GM12878 (cell line): ENCODE results near the gene INSIG1. TPM values are rescaled to one million over a fixed set of nuclear protein-coding genes. Genes with fewer than 3 reads are reported as not detected.
A peak's percentile ranks its signal among the peaks of the same experiment; 100 is the strongest.

Source experiments
- ATAC-seq: fragments of 200-7000 bp; cut with Tn5 transposase; 3 replicates; pipeline ENCODE4 v1.9.1; 2020; ENCODE audit warnings: mild to moderate bottlenecking, moderate library complexity
- BruUV-seq: library from RNA; stranded (reverse); fragments of 400-500 nt; replicated peaks from 2 replicates; lab custom pipeline; 2021; lab: Mats Ljungman, UMichigan
- CTCF ChIA-PET: fragments of 300-600 bp; sonication (Branson Sonifier 250); formaldehyde crosslinking; extraction: SDS; loops from one replicate; lab custom pipeline; 2021; ENCODE audit warnings: inconsistent platforms; lab: Yijun Ruan, JAX
- POLR2A ChIA-PET: fragments of 350-600 bp; formaldehyde crosslinking; extraction: SDS; loops from one replicate; lab custom pipeline; 2021; ENCODE audit warnings: inconsistent platforms; lab: Charles Lee
- RAD21 ChIA-PET: fragments of 300-600 bp; sonication (Branson Sonifier 250); formaldehyde crosslinking; loops from one replicate; lab custom pipeline; 2023; ENCODE audit warnings: antibody characterized with exemption; ENCODE audit not compliant: unreplicated experiment; lab: Charles Lee
- SMC1A ChIA-PET: fragments of 300-600 bp; sonication (Branson Sonifier 250); formaldehyde crosslinking; loops from one replicate; lab custom pipeline; 2023; ENCODE audit not compliant: unreplicated experiment, uncharacterized antibody; lab: Charles Lee
- DNase-seq: peaks from one replicate; pipeline ENCODE4 v3.0.0-alpha.2; 2011; ENCODE audit warnings: low read depth, low spot score
- FAIRE-seq: peaks from 3 replicates; lab custom pipeline; 2011; peaks lifted over from hg19 to GRCh38; lab: Jason Lieb, UNC
- H2AFZ ChIP-seq: 2 replicates; pipeline ENCODE4 v1.6.0; 2011; ENCODE audit warnings: low read depth, low read length, control low read depth; ENCODE audit not compliant: control insufficient read depth
- H3K27ac ChIP-seq: 2 replicates; pipeline ENCODE4 v1.5.1; 2011; ENCODE audit warnings: control low read depth; ENCODE audit not compliant: control insufficient read depth, insufficient read depth
- H3K27me3 ChIP-seq, 2 experiments: replicated peaks in 1 of 2; 2 replicates each; pipeline versions ENCODE4 v1.6.0 to v1.6.1; 2011; ENCODE audit warnings: low read length in 1 of 2; ENCODE audit not compliant: control insufficient read depth in 2 of 2, insufficient read depth in 2 of 2
- H3K36me3 ChIP-seq, 2 experiments: 2 replicates each; pipeline ENCODE4 v1.5.1; 2011; ENCODE audit warnings: low read length in 1 of 2; ENCODE audit not compliant: control insufficient read depth in 2 of 2, insufficient read depth in 2 of 2
- H3K4me1 ChIP-seq: 2 replicates; pipeline ENCODE4 v1.6.1; 2011; ENCODE audit warnings: mild to moderate bottlenecking, low read length, moderate library complexity, mixed read lengths; ENCODE audit not compliant: control insufficient read depth, insufficient read depth
- H3K4me2 ChIP-seq: 2 replicates; pipeline ENCODE4 v1.6.0; 2011; ENCODE audit warnings: control low read depth; ENCODE audit not compliant: control insufficient read depth, insufficient read depth
- H3K4me3 ChIP-seq: fragments of 200-600 bp; sonication (generic); 2 replicates; pipeline ENCODE4 v1.5.1; 2016
- H3K79me2 ChIP-seq: 2 replicates; pipeline ENCODE4 v1.6.0; 2011; ENCODE audit warnings: low read length; ENCODE audit not compliant: control insufficient read depth, insufficient read depth
- H3K9ac ChIP-seq: 2 replicates; pipeline ENCODE4 v1.8.0; 2011; ENCODE audit warnings: low read length, control low read depth, mixed read lengths; ENCODE audit not compliant: control insufficient read depth, insufficient read depth
- H3K9me3 ChIP-seq: replicated peaks from 3 replicates; pipeline ENCODE4 v1.5.1; 2011; ENCODE audit warnings: mild to moderate bottlenecking, low read length; ENCODE audit not compliant: control insufficient read depth, insufficient read depth
- H4K20me1 ChIP-seq: 2 replicates; pipeline ENCODE4 v1.6.0; 2011; ENCODE audit not compliant: control insufficient read depth, insufficient read depth
- CBFB ChIP-seq: IDR thresholded peaks from 2 replicates; pipeline ENCODE4 v1.6.1; 2016; ENCODE audit warnings: antibody characterized with exemption, low read depth
- KAT2A ChIP-seq: conservative IDR thresholded peaks from 2 replicates; pipeline ENCODE4 v1.6.1; 2011; ENCODE audit warnings: low read depth, low read length; ENCODE audit not compliant: control insufficient read depth
- POLR2AphosphoS2 ChIP-seq: IDR thresholded peaks from 2 replicates; pipeline ENCODE4 v1.6.1; 2011; ENCODE audit warnings: low read depth, mild to moderate bottlenecking, low read length, improper control_type of control experiment, moderate library complexity
- ZNF687 ChIP-seq: fragments of 450-650 bp; IDR thresholded peaks from 2 replicates; pipeline ENCODE4 v1.6.1; 2017; ENCODE audit warnings: mild to moderate bottlenecking, moderate library complexity
- ZZZ3 ChIP-seq: IDR thresholded peaks from 2 replicates; pipeline ENCODE4 v1.6.1; 2011; ENCODE audit warnings: low read depth; ENCODE audit not compliant: control insufficient read depth, insufficient read length
- WGBS: methylation state at CpG from one replicate; pipeline ENCODE4 v1.1.6; 2016; ENCODE audit warnings: low lambda C conversion rate; ENCODE audit not compliant: insufficient replicate concordance, insufficient coverage; ENCODE audit errors: missing lambda C conversion rate; 5-methylcytosine and 5-hydroxymethylcytosine counted together
- in situ Hi-C: fragments of 300-500 bp; cut with MboI; formaldehyde crosslinking; loops from 9 replicates; pipeline ENCODE4 v1.14.3; 2018; ENCODE audit warnings: mixed read lengths
- intact Hi-C: fragments of 100-400 bp; cut with micrococcal nuclease; formaldehyde crosslinking; loops from one replicate; pipeline ENCODE4 v1.14.2; 2022; ENCODE audit not compliant: unreplicated experiment
- polyA plus RNA-seq, 11 experiments: library from polyadenylated mRNA; depleted of rRNA in 4 of 11; unstranded in 6 of 11; stranded (reverse) in 5 of 11; fragments of >200 nt; fragmentation: Nextera tagmentation in 4 of 11; fragmentation: Illumina TruSeq in 1 of 11; extraction: Ambion mirVana in 4 of 11; extraction: Trizol in 1 of 11; gene quantifications; 1 replicate in 1 of 11; 2 replicates in 10 of 11; pipeline versions ENCODE4 v1.2.1 to v1.2.3, GENCODE V29; 2011 to 2016; ENCODE audit warnings: inconsistent platforms in 2 of 11, missing spikeins in 2 of 11, low read depth in 1 of 11
- total RNA-seq, 4 experiments: library from RNA; depleted of rRNA in 3 of 4; stranded (reverse); fragments of >200 nt in 3 of 4; fragmentation: Illumina TruSeq in 1 of 4; extraction: Trizol in 1 of 4; gene quantifications; 2 replicates each; pipeline versions ENCODE4 v1.2.1 to v1.2.3, GENCODE V29; 2013 to 2021

Gene INSIG1
- total and polyA plus RNA-seq, 10 of the 15 experiments (the other 5 are each of a cell fraction or from before 2014, with no cell fraction given) = 29.6 to 168 (median 91.1) TPM

- no peak overlapping the region for H3K4me2 ChIP-seq
- H3K27me3 ChIP-seq = no peaks in the 10 kb centered on the region
- CTCF ChIA-PET = interaction anchor here (0.6 to 1.0 kb wide), 2 partner anchors 258 to 383 kb away, joined by 3 read pairs; no protein-coding TSS in a partner anchor
- no peaks in the 10 kb centered on the region for H3K79me2 ChIP-seq
- no peaks in the 10 kb centered on the region; the same call in 2 of the 3 replicates for H3K9me3 ChIP-seq
- no TSS peak for BruUV-seq
- POLR2A ChIA-PET = no interaction called here
- H3K4me3 ChIP-seq = no peak overlapping the region
- H4K20me1 ChIP-seq = no peaks in the 10 kb centered on the region
- H3K9ac ChIP-seq = no peak overlapping the region
- FAIRE-seq (no peak), ATAC-seq (no peak)
- in situ Hi-C loops = no loop called here
- H2AFZ ChIP-seq = no peak overlapping the region
- RAD21 ChIA-PET = no interaction called here
- WGBS = 91% methylated on average over 8 of the region's 8 CpGs
- TF ChIP-seq CBFB (no peak), ZZZ3 (no peak), KAT2A (no peak), ZNF687 (no peak), POLR2AphosphoS2 (0 out of 2 replicates have a peak, but pooled peaks have one; percentile 23)
- TF ChIP-seq, all 136 proteins: peak for 1
- intact Hi-C loops = no loop called here
- DNase-seq = no peak
- Histone ChIP-seq H3K36me3 (peaks cover 4 to 17% of the 10 kb centered on the region in 2 experiments), H3K27ac (no peak overlapping the region), H3K4me1 (no peaks in the 10 kb centered on the region)
- SMC1A ChIA-PET = interaction anchor here (1.1 kb wide), 1 partner anchor 384 kb away, joined by 3 read pairs; no protein-coding TSS in a partner anchor
These were observed 14.3 kb downstream of the INSIG1 start for GRCh38 chr7:155311826-155312537.
